HL-60 (cell line): ENCODE data around the gene ZFHX3.
"Not testable (repeated sequence)": the region's sequence is repeated elsewhere in the genome, so short reads cannot be mapped to it uniquely, and the experiment has no call there.

Experiments used
- DNase-seq, 2 experiments: peaks; one replicate each; pipeline ENCODE4 v3.0.0-alpha.2; 2010 to 2020; ENCODE audit warnings: low read depth in 1 of 2, low spot score in 1 of 2
- H3K27ac ChIP-seq: fragments of 250-450 bp; sonication (Bioruptor Pico); replicated peaks from 2 replicates; pipeline ENCODE4 v1.5.1; 2020; ENCODE audit warnings: mild to moderate bottlenecking, moderate library complexity
- H3K27me3 ChIP-seq: fragments of 250-450 bp; sonication (Bioruptor Pico); 2 replicates; pipeline ENCODE4 v1.5.1; 2021; ENCODE audit warnings: mild to moderate bottlenecking, moderate library complexity; ENCODE audit not compliant: insufficient read depth, poor library complexity, severe bottlenecking
- H3K4me3 ChIP-seq: replicated peaks from 2 replicates; pipeline ENCODE4 v1.5.1; 2011; ENCODE audit warnings: mild to moderate bottlenecking, control low read depth, low read length; ENCODE audit not compliant: insufficient read depth
- GABPA ChIP-seq: IDR thresholded peaks from 2 replicates; pipeline ENCODE4 v1.6.1; 2012; ENCODE audit warnings: low read depth
- POLR2AphosphoS5 ChIP-seq: IDR thresholded peaks from 2 replicates; pipeline ENCODE4 v1.6.1; 2012; ENCODE audit warnings: low read depth
- SPI1 ChIP-seq: IDR thresholded peaks from 2 replicates; pipeline ENCODE4 v1.6.1; 2012; ENCODE audit warnings: low read depth, mild to moderate bottlenecking, borderline replicate concordance
- TF ChIP-seq, protein P1 (sequence below): IDR thresholded peaks from 2 replicates; pipeline ENCODE4 v1.6.1; 2012; ENCODE audit warnings: low read depth; ENCODE audit not compliant: insufficient replicate concordance
- TF ChIP-seq, protein P2 (sequence below): IDR thresholded peaks from one replicate; pipeline ENCODE4 v1.5.1; 2011; ENCODE audit warnings: low read length, control low read depth, inconsistent platforms; ENCODE audit not compliant: insufficient read depth

ZFHX3 gene

DNA sequence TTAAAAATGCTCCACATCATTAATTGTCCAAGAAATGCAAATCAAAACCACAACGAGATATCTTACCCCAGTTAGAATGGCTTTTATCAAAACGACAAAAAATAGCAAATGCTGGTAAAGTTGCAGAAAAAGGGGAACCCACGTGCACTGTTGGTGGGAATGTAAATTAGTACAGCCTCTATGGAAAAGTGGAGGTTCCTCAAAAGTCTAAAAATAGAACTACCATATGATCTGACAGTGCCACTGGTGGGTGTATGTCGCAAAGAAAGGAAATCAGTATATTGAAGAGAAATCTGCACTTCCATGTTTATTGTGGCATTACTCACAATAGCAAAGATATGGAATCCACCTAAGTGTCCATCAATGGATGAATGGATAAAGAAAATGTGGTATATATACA, 38.2 kb upstream of the ZFHX3 start:
- TF ChIP-seq, protein P1, sequence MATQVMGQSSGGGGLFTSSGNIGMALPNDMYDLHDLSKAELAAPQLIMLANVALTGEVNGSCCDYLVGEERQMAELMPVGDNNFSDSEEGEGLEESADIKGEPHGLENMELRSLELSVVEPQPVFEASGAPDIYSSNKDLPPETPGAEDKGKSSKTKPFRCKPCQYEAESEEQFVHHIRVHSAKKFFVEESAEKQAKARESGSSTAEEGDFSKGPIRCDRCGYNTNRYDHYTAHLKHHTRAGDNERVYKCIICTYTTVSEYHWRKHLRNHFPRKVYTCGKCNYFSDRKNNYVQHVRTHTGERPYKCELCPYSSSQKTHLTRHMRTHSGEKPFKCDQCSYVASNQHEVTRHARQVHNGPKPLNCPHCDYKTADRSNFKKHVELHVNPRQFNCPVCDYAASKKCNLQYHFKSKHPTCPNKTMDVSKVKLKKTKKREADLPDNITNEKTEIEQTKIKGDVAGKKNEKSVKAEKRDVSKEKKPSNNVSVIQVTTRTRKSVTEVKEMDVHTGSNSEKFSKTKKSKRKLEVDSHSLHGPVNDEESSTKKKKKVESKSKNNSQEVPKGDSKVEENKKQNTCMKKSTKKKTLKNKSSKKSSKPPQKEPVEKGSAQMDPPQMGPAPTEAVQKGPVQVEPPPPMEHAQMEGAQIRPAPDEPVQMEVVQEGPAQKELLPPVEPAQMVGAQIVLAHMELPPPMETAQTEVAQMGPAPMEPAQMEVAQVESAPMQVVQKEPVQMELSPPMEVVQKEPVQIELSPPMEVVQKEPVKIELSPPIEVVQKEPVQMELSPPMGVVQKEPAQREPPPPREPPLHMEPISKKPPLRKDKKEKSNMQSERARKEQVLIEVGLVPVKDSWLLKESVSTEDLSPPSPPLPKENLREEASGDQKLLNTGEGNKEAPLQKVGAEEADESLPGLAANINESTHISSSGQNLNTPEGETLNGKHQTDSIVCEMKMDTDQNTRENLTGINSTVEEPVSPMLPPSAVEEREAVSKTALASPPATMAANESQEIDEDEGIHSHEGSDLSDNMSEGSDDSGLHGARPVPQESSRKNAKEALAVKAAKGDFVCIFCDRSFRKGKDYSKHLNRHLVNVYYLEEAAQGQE = no peak
- TF ChIP-seq SPI1 = peak; percentile 93
- H3K27ac ChIP-seq = no peak overlapping the region
- DNase-seq = peak in 1 of 2 experiments; percentile 65
- no peaks in the 10 kb centered on the region for H3K27me3 ChIP-seq
- H3K4me3 ChIP-seq = no peak overlapping the region

DNA sequence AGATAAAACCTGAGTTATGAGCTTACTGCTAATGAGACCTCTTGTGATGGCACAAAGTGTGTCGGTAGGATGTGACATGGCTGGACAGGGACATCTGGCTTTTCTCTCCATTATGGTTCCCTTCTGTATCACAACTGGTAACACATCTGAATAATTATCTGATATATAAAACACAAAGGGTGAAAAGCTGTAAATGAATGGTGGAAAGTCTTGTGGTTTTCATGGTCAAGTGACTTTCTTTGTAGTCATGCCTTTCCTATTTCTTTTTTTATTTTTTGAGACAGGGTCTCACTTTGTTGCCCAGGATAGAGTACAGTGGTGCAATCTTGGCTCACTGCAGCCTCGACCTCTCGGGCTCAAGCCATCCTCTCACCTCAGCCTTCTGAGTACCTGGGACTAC, 35.3 kb upstream of the ZFHX3 start:
- no peak overlapping the region for H3K27ac ChIP-seq
- no peak overlapping the region for H3K4me3 ChIP-seq
- DNase-seq = no peak
- TF ChIP-seq GABPA (no peak), POLR2AphosphoS5 (no peak), SPI1 (no peak)
- TF ChIP-seq, protein P1 = no peak
- TF ChIP-seq, protein P2, sequence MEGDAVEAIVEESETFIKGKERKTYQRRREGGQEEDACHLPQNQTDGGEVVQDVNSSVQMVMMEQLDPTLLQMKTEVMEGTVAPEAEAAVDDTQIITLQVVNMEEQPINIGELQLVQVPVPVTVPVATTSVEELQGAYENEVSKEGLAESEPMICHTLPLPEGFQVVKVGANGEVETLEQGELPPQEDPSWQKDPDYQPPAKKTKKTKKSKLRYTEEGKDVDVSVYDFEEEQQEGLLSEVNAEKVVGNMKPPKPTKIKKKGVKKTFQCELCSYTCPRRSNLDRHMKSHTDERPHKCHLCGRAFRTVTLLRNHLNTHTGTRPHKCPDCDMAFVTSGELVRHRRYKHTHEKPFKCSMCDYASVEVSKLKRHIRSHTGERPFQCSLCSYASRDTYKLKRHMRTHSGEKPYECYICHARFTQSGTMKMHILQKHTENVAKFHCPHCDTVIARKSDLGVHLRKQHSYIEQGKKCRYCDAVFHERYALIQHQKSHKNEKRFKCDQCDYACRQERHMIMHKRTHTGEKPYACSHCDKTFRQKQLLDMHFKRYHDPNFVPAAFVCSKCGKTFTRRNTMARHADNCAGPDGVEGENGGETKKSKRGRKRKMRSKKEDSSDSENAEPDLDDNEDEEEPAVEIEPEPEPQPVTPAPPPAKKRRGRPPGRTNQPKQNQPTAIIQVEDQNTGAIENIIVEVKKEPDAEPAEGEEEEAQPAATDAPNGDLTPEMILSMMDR = no peak
- no peaks in the 10 kb centered on the region for H3K27me3 ChIP-seq

DNA sequence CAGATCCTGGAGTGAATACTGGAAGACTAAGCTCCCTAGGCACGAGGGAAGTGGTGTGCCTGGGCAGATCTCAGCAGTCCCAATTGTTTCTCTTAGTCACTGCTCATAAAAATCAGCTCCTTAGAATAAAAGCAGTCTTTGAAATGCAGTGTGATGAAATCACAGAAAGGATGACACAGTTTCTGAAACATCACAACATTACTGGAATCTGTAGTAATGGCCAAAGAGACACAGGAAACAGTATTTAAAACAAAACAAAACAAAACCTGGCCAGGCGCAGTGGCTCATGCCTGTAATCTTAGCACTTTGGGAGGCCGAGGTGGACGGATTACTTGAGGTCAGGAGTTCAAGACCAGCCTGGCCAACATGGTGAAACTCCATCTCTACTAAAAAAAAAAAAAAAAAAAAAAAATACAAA, 34.7 kb upstream of the ZFHX3 start:
- H3K4me3 ChIP-seq, DNase-seq, H3K27ac ChIP-seq, H3K27me3 ChIP-seq: not testable (repeated sequence)

DNA sequence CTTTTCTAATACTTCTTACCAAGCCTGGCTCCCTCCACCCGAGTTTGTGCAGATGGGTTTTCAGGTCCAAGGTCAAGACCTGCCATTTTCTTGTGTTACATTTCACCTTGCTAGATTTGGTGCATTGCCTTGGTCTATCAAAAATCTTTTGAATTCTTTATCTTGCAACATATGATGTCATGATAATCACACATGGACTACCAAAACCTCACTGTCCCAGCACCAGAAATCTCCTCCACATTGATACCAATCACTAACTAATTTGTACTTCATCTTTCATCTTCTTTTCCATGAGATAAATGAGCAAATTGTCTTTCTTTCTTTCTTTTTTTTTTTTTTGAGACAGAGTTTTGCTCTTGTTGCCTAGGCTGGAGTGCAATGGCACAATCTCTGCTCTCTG, 33.0 kb upstream of the ZFHX3 start:
- H3K4me3 ChIP-seq = no peak overlapping the region
- no peak overlapping the region for H3K27ac ChIP-seq
- TF ChIP-seq POLR2AphosphoS5 = no peak
- TF ChIP-seq, protein P2 = no peak
- no peak for TF ChIP-seq SPI1
- TF ChIP-seq GABPA = no peak
- TF ChIP-seq, protein P1 = no peak
- no peak for DNase-seq
- no peaks in the 10 kb centered on the region for H3K27me3 ChIP-seq
